CD1c-positive myeloid dendritic cell (primary cell): Measurements from ENCODE around the gene PRDM16.

ENCODE experiments used
- DNase-seq: peaks from one replicate; pipeline ENCODE4 v3.0.0-alpha.2; 2016; ENCODE audit errors: extremely low spot score

Gene PRDM16

DNA sequence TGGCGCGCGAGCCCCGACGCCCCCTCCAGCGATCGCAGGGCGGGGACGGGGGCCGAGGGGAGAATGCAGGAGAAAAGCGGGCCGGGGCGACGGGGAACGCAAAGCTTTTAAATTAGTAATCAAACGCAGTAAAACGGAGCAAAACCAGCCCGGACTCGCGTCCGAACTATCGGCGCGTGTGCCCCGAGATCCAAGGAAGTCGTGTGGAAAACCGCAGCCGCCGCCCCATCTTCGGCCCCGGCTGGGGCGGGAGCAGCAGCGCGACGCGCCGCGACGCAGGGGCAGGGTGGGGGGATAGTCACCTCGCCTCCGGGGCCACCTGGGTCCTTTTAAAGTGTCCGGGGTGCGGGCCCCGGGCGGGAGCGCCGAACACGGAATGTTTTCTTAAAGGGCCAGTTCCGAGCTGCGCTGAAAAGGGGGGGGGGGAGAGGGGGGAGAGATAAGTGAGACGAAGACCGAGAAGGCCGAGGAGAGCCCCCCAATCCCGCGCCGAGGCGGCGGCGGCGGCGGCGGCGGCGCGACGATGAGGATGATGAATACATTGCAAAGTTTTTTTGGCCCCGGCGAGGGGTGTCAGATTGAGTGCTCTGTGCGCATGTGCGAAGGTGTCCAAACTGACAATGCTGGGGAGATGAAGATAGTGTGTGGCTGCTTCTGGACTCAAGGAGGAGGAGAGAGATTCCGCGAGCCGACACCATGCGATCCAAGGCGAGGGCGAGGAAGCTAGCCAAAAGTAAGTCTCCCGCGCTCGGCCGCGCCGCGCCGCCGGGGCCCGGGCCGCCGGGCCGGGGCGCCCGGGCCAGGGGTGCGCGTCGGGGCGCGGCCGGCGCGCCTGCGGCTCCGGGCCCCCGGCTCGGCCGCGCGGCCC, at the start of gene PRDM16:
Gene PRDM16 (plus strand): TSS at position 640 of the 868 bp plus-strand sequence. CDS start 57 bp downstream, at position 697.
- DNase-seq = no peak

- no peak for DNase-seq
Observed at GRCh38 chr1:3019516-3020051, 49.4 kb upstream of the PRDM16 start.

- no peak for DNase-seq
Observed at GRCh38 chr1:3020263-3020909, 48.6 kb upstream of the PRDM16 start.

DNA sequence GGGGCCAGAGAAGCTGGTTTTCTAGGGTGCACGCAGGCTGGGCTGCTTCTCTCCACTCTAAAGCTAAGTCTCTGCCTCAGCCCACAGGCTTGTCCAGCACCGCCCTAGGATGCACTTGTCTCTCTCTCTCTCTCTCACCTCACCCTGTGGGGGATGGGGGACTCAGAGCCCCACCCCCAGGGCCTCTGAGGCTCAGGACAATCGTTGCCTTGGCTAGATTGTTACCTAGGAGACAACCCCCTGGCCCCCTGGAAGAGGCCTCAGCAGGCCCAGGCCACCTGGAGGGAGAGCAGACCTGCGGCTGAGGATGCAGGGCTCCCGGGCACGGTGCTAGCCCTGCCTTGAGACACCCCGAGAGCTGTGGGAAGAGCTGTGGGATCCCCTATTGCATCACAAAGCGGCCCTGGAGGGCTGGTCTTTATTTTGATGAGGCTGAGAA, 47.8 kb upstream of the PRDM16 start, which contains the start of gene ACTRT2:
Gene ACTRT2 (plus strand): TSS at position 235 of the 439 bp plus-strand sequence. CDS start 220 bp downstream, outside the sequence.
- DNase-seq = no peak

DNA sequence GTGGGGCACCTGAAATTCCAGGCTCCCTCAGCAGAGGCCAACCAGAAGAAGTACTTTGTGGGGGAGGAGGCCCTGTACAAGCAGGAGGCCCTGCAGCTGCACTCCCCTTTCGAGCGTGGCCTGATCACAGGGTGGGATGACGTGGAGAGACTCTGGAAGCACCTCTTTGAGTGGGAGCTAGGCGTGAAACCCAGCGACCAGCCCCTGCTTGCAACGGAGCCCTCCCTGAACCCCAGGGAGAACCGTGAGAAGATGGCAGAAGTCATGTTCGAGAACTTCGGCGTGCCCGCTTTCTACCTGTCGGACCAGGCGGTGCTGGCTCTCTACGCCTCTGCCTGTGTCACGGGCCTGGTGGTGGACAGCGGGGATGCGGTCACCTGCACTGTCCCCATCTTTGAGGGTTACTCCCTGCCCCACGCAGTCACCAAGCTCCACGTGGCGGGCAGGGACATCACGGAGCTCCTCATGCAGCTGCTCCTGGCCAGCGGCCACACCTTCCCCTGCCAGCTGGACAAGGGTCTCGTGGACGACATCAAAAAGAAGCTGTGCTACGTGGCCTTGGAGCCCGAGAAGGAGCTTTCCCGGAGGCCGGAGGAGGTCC, 47.1 kb upstream of the PRDM16 start:
- no peak for DNase-seq

- no peak for DNase-seq
Observed at GRCh38 chr1:3022511-3022973, 46.5 kb upstream of the PRDM16 start.

- no peak for DNase-seq
Observed at GRCh38 chr1:3022976-3023375, 46.0 kb upstream of the PRDM16 start.

DNA sequence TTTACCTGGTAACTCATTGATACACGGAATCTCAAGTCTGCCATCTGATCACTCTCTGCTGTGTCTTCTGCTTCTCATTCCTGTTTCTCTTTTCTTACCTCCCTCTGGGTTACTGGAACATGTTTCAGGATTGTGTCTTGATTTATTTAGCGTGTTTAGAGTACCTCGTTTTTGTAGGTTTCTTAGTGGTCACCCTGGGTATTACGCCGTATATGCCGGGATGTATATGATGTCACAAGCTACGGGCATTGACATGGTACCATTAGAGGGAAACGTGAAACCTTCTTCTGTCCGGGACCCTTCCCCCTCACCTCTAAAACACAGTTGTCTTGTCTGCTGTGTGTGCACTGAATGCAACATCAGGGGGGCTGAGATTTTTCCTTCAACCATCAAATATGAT, 45.0 kb upstream of the PRDM16 start:
- DNase-seq = no peak

GRCh38 chr1:3024588-3024987, 44.4 kb upstream of the PRDM16 start:
- DNase-seq = no peak

DNA sequence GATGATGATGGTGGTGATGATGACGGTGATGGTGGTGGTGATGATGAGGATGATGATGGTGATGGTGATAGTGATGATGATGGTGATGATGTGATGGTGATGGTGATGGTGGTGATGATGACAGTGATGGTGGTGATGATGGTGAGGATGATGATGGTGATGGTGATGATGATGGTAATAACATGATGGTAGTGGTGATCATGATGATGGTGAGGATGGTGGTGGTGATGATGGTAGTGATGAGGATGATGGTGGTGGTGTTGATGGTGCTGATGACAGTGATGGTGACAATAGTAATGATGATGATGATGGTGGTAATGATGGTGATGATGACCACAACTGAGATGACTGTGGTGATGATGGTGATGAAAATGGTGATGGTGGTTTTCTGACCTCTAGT, 42.9 kb upstream of the PRDM16 start:
- no peak for DNase-seq

GRCh38 chr1:3026581-3027391, 42.2 kb upstream of the PRDM16 start:
- no peak for DNase-seq

- no peak for DNase-seq
Observed at GRCh38 chr1:3027611-3028371, 41.2 kb upstream of the PRDM16 start.

DNA sequence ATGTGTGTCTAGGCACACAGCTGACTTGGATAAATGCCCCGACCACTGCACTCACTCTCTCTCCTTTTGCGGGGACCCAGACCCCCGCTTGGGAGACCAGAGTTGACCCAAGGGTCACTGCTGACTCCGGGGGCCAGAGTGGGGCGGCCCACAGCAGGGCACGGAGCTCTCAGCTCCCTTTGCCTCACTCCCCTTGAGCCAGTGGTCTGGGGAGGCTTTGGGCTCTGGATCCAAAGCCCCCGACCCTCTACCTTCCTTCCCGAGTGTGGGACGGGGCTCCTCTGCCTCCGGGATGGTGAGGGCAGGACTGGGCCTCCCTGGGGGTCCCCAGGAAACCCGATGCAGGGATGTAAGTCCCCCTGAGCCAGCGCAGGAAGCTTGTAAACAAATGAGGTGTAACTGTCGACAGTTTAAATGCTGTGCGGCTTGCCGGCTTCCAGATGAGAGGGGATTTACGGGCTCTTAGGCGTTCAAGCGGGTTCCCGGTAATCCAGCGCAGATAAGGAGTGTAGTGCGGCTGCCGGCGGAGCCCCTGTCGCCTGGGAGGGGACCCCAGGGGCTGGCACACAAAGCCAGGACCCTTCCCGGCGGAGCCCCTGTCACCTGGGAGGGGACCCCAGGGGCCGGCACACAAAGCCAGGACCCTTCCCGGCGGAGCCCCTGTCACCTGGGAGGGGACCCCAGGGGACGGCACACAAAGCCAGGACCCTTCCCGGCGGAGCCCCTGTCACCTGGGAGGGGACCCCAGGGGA, 40.3 kb upstream of the PRDM16 start:
- no peak for DNase-seq

DNA sequence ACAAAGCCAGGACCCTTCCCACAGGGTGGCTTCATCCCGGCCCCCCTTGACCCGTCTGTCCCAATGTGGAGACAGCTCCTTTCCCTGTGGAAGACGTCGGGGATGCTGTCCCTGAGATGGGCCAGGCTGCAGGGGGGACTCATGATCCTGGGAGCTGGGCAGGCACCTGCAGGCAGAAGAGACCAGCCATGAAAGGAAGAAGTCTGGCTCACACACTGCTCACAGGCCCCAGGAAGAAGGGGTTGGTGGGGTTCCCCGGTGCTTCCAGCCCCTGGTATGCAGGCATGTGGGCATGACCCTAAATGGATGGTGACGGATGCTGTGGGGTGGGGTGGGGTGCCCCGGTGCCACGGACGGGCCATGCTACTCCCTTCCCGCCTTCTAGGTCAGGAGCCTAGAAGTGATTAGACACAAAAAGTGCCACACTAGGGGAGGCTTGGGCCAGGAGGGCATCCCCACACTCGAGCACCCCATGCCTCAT, 39.5 kb upstream of the PRDM16 start:
- DNase-seq = no peak

- DNase-seq = no peak
Observed at GRCh38 chr1:3029991-3030662, 38.9 kb upstream of the PRDM16 start.

DNA sequence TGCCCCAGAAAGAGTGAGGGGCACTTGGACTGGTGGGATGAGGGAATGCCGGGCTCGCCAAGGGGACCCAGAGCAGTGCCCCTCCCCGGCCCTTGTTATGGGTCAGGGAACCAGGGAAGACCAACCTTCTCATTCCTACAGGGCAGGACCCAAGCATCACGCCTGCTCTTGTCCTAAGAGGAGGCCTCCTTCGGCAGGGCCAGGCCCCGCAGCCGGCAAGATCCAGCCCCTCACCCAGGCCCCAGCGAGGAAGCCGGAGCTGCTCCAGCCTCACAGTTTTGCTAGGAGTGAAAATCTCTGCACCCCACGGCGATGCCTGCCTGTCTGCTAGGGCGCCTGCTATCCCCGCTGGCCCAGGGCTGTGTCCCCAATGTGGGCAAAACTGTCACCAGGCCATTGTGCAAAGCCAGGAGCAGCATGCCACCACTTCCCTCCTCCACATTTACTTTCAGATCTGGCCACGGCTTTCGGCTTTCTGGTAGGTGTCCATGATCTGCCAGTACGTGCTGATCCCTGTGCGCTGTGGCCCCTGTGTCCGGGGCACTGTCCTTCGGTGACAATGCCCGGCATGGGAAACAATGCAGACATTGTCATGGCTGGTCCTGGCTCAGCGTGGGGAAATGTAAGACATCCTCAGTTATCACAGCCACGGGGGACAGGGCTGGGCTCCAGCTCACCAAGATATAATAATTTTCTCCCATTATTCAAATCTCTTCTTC, 38.2 kb upstream of the PRDM16 start:
- no peak for DNase-seq

DNA sequence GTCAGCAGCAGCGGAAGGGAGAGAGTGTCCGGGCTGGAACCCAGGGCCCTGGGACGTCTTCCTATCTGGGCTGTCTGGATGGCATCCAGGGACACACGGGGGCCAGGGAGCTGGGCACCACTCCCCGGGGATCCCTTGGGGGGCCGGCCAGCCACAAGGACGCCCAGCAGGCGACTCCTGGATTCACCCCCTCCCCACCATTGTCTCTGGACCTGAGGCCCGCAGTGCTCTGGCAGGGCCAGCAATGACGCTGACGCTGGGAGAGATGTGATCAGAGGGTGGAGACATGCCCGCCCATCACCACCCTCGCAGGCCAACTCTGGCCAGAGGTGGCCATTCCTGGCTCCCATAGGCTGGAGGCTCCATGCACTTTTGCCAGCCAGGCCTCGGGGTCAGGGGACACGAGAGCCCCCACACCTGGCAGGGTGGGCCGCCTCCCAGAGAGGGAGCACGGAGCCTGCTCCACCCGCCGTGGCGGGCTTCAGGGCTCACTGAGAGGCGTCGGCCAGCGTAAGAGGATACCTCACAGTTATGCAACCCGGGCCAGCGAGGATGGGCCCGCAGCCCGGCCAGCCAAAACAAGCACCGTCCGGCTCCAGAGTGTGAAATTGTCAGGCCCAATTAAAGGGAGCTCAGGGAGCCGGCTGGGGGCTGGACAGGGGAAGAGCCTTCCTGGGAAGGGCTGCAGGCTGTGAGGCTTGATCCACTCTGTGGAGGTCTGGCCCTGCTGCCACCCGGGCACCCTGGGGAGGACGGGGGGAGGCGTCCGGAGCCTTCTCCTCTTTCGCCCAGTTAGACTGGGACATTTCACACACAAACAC, 37.4 kb upstream of the PRDM16 start:
- DNase-seq = no peak
